HG03432 (cell line): Measurements from ENCODE around the gene KRT17.
"Not testable (repeated sequence)": the region's sequence is repeated elsewhere in the genome, so short reads cannot be mapped to it uniquely, and the experiment has no call there.

Experiments used
- ATAC-seq: cut with Tn5 transposase; IDR thresholded peaks from one replicate; pipeline ENCODE4 v1.9.1; 2021; ENCODE audit warnings: mild to moderate bottlenecking, moderate library complexity; ENCODE audit not compliant: unreplicated experiment

The KRT17 gene

DNA sequence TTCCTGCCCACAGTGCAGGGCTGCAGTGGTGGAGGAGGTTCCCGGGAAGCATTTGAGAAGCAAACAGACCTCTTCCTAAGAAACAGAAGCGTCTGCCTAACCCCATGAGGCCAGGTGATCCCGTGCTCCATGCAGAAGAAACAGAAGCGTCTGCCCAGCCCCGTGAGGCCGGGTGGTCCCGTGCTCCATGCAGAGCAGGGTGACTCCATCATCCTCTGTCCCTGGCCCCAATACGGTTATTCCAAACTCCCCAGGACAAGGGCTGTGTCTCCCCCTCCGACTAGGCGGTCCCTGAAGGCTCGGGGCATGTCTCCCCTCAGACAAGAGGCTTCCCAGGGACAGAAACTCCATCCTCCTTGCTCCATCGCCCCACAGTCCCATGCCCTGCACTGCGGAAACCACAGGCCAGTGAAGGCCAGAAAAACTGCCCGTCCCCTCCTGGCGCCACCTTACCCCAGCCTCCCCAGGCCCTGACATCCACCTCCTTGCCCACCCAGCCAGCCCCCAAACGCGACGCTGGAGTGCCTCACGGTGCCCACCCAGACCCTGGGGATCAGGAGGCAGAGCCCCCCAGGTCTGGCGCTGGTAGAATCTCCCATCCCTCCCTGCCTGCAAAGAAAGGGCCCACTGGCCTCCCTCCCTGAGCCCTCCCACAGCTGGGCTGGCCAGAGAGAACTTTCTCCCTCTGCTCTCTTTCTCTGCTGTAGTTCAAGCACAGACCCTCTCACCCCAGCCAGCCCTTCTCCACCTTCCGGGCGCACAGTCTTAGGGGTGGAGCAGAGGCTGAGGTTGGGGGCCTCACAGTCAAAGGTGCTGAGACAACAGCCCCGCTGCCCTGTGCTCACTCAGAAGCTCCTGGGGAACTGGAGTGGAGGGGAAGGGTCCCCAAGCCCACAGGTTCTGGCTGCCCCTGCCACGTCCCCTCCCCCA, 30.6 kb upstream of the KRT17 start:
- no peak for ATAC-seq

DNA sequence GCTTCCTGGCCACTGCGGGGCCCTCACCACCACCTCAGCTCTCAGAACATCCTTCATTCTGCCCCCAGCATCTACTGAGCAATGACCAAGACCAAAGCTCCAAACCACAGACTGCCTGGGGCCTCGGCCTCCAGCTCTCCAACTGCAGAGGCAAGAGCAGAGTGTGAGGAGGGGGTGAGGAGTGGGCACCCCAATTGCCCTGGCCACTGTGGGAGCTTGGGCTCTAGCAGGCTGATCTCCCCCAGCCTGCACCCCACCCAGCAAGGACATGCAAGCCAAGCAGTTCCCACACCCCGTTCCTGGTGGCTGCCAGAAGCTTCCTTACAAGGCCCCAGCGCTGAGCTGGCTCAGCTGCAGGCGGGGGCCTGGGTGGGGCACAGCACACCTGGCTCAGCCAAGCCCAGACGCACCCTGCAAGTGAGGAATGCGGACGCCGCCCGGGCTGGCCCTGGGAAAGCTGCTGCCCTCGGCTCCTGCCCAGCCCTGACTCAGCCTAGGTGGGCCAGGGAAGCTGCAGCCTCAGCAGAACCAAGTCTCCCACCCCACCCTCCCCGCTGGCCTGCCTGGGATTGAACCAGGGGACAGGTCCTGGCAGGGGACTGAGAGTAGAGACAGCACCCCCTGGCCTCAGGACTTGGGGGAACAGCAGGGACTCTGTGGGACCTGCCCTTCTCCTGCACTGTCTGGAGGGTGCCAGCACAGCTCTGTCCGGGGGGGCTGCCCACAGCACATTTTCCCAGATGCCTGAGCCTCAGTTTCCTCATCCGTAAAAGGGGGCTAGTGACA, 29.7 kb upstream of the KRT17 start:
- ATAC-seq = no peak

DNA sequence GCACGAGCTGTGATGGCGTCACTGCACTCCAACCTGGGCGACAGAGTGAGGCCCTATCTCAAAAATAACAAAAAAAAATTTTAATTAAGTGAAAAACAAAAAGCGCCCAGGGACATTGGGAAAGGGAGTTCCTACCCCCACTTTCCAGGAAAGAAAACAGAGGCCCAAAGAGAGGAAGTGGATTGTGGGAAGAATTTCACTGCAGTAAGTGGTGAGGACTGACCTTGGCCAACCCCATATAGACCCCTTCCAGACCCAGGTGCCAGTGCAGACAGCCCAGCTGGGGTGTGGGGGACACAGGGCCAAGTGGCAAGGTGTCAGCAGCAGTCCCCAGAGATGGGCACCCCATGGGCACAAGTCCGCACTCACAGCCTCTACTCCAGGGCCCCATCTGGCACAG, 29.0 kb upstream of the KRT17 start:
- no peak for ATAC-seq

DNA sequence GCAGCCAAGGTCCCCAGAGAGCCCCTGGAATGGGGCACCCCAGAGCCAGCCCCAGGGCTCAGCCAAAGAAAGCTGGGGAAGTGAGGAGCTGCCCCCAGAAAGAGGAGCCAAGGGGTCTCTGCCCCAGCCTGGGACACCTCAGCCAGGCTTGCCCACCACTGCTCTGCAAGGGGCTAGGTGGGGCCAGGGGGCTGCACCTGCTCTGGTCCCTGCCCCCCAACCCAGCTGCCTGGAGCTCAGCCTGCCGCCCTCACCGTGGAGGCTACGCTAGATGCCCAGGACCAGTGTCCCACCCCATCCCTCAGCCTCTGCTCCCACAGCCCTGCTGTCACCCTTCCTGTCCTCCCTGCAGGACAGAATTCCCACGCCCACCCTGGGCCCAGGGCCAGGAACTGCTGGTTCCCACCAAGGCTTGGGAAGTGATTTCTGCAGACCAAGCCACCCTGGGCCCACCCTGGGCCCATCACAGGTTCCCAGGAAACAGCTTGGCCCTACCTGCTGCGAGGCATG, 28.1 kb upstream of the KRT17 start:
- ATAC-seq = no peak

DNA sequence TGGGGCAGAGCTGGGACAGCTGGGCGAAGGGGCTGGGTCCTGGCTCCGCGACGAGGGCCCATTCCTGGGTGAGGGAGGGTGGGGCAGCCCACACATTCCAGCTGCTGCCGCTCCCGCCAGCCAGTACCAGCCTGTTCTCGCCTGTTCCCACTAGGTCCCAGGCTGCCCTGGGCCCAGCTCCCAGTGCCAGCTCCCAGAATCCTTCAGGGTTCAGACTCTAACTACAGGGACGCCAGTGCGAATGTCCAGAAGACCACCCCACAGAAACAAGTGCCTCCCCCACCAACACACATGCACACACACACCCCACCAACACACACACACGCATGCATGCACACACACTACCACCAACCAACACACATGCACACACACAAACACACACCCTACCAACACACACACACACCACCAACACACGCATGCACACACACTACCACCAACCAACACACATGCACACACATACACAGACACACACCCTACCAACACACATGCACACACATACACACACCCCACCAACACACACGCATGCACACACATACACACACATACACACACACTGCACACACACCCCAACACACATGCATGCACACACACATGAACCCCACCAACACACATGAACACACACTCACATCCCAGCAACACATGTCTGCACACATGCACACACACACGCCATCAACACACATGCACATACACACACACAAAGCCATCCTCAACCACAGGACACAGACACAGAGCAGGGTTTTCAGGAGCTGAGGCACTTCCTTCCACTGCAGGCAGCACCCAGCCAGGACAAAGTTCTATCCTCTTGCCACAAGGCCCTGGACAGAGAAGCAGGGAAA, 27.5 kb upstream of the KRT17 start:
- no peak for ATAC-seq

DNA sequence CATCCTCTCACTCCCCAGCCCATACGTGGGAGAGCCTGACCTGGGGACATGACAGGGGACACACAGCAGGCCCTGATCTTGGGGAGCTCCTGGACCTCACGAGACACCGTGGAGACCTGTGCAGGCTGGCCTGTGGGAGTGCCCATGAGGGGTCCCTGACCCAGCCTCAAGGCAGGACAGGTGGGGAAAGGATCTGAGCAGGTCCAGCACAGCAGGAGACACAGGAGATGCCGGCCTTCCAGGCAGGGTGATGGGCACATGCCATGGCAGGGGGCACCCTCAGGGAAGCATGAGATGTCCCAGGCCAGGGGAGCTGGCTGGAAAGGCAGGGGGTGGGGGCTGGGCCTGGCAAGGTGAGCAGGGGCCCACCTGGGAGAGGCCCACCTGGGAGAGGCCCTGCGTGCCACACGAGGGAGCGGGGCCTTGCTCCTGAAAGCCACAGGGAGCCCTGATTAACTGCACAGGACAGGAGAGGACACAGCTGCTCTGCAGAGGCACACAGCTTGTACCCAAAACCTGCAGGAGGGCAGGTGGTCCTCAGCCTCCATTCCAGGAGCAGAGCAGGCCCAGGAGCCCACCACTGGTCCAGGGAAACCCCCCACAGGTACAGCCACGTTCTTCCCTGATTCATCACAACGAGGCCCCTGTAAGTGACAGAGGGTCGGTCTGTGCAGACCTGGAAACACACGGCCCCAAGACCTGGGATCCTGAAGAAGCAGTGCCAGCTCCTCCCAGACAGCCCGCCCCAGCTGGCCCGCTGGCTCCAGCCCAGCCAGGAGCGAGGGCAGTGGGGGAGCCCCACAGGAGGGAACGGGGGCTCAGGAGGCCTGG, 26.6 kb upstream of the KRT17 start:
- ATAC-seq = no peak

DNA sequence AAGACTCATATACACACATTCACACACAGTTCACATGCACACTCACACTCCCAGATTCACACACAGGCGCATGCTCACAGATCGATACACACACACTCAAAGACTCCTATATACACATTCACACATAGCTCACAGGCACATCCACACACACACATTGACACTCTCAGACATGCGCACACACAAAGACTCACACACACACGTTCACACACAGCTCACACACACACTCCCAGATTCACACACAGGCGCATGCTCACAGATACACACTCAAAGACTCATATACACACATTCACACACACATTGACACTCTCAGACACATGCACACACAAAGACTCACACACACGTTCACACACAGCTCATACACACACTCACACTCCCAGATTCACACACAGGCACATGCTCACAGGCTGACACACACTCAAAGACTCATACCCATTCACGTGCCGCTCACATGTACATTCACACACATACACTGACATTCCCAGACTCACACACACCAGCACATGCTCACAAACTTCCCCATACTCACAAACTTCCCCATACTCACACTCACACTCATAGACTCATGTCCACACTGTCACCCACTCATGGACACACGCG, 25.6 kb upstream of the KRT17 start:
- no peak for ATAC-seq

DNA sequence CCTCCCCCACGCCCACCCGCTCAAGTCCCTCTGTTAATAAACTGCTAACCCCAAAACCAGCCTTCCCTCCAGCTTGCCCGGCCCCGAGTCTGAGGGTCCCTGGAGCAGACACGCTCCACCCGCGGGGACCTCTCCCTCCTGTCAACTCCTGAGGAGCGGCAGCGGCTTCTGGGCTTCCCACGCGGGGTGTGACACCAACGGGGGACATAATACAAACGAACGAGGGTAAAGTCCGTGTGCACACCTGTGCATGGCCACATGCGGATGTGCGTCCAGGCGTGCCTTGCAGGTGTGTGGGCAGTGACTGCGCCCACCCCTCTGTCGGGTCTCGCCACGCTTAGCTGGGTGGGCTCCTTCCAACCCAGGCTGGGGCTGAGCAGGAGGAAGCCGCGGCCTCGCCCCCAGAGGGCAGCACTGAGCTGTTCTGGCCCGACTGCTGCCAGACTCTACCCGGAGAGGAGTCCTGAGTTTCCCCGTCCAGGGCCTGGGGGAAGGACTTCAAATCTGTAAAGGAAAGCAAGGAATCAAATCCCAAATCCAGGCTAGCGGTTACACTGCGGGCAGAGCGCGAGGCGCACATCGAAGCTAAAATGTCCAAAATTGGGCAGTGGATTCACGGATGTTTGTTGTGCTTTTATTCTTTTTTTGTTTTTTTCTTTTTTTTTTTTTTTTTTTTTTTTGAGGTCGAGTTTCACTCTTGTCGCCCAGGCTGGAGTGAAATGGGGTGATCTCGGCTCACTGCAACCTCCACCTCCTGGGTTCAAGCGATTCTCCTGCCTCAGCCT, 24.2 kb upstream of the KRT17 start:
- no peak for ATAC-seq

DNA sequence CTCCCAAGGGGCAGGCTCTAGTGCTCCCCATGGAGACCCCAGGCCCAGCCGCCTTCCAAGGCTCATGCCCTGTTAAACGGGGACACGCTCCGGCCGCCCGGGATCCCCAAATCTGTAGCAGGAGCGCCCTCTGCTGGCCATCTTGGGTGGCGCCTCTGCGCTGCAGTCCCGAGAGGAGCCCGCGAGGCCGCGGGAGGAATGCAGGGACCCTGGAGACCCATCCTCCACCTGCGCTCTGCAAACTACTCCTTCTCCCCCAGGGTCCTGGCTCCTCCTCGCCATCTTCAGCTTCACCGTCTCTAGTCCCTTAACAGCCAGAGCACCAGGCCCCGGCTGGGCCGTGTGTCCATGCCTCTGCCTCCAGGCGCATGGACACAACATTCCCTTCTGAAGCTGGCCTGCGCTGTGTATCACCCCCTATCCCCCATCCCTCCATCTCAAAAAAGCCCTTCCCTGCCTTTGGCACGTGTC, 23.6 kb upstream of the KRT17 start:
- ATAC-seq = no peak

DNA sequence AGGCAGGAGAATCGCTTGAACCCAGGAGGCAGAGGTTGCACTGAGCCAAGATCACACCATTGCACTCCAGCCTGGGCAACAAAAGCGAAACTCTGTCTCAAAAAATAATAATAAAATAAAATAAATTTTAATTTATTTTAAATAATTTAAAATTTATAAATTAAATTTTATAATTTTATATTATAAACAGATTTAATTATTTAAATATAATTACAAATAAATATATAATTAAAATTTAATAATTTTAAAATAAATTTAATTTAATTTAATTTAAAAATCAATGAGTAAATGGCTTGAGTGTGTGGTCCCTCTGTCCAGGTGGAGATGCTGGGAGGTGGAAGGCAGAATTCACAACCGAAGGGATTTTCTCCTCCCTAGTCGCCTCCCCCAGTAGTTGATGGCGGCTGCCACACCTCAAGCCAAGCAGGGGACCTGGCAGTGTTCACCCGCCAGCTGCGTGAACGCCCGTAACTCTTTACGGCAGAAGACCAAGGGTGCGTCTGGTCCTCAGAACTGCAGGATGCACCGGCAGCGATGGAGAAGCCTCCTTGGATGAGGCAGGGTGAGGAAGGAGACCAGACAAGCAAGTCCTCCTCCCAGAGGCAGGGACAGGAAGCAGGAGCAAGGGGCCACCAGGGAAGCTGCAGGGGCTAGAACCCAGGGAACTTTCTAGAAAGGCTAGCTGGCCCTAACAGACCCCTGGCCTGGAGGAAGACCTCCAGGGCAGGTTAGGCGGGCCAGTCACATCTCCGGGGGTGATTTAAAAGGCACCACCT, 22.9 kb upstream of the KRT17 start:
- ATAC-seq = no peak

DNA sequence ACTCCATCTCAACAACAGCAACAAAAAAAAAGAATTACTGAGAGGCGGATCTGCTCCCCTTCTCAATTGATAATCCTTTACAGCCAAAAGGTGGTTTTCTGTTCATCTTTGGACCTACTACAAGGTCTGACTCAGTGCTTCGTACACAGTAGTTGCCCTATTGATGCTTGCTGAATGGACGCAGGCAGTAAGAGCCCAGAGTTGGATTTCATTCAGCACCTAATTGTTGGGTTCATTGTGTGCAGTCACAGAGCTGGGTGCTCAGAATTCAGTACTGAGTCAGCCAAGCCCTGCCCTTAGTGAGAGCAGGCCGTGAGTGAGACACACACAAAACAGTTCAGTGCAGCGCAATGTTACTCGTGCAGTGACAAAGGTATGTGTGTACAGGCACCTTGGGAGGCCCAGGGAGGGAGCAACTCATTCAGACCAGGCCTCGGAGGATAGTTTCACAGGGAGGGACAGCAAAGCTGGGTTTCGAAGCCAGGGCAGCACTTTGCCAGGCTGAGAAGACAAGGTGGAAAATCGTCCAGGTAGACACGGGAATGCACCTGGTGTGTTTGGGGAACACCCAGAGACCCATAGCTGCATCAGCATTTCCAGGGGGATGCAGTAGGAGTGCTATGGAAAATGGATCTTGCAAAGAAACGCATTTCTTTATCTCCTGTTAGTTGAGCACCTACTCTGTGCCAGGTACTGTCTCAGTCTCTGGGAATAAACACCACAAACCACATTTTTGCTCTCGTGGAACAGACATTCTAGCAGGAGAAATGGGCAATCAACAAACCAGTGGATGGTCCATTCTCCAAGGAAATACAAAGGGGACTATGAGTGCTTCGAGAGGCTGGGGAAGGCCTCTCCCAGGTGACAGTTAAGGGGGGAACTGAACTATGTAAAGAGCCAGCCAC, 18.1 kb upstream of the KRT17 start:
- ATAC-seq = no peak

DNA sequence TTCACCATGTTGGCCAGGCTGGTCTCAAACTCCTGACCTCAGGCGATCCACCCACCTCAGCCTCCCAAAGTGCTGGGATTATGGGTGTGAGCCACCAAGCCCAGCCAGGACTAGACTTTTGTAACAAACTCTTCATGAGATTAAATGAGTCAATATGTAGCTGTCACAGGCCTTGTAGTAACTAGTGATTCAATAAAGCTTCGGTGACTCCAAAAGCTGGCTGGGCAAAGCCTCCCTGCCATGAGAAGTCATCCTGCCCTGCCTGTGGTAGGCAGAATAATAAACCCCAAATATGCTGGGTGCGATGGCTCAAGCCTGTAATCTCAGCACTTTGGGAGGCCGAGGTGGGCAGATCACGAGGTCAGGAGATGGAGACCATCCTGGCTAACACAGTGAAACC, 16.2 kb upstream of the KRT17 start:
- ATAC-seq = not testable (repeated sequence)

DNA sequence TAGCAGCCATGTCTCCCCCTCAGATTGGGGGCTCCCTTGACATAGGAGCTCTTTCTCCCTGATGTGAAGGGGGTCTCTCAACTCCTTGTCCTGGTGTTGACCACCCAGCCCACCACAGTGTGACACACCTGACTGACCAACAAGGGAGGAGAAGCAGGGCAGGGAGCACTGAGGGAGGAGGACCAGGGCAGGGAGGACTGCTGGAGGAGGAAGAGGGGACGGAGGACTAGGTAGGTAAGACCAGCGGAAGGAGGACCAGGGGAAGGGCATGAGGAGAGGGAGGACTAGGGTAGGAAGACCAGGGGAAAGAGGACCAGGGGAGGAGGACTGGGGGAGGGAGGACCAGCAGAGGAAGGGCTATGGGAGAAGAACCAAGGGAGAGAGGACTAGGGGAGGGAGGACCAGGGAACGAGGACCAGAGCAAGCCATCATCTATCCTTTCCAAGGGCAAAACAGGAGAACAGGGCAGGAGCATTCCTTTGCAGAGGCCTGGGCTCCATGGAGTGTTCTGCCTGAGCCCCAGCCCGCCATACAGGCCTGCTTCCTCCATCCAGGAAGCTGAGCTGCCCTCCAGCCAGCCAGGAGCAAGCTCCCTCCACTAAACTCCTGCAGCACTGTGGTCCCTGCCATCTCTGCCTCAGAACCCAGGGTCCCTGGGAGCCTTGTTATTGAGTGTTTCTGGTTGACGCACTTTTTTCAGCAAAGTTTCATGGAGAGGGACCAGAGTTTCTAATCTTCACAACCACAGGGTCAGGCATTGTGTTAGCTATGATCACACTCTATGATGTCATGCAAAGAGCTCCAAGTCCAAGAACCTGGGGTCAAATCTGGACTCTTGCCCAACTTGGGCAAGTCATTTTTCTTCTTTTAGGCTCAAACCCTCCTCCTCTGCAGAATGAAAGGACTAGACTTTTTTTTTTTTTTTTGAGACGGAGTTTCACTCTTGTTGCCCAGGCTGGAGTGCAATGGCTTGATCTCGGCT, 15.4 kb upstream of the KRT17 start:
- no peak for ATAC-seq

DNA sequence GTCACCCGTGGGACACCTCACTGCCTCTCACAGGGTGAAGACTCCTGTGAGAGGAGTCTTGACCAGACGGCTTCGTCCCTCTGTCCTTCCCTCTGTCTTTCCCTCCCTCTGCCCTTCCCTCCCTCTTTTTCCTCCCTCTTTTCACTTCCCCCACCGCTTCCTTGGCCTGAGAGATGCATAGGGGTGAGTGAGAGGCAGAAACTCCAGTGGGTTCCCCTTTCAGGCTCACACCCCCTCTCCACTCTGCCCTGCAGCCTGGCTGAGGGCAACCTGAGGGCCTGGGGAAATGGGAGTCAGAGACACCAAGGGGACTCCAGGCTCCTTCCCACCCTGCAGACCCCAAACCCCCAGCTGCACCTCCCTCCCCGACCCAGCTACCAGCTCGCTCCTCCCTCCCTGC, 14.6 kb upstream of the KRT17 start:
- no peak for ATAC-seq

DNA sequence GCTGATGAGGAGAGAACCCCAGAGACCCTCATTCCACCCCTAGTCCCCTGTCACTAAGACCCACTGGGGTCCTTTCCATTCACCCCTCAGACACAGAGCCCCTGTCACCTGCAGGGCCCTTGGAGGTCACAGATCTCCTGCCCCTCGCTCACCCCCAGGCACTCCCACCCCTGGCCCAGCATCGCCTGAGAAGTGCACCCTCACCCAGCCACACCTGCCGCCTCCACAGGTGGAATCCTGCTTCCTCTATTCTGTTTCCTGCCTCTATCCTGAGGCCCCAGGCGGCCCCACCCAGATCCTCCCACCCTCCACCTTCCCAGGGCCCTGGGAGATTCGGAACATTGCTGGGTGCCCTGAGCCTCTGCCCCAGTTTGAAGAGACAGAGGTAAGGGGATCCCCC, 13.8 kb upstream of the KRT17 start:
- no peak for ATAC-seq

DNA sequence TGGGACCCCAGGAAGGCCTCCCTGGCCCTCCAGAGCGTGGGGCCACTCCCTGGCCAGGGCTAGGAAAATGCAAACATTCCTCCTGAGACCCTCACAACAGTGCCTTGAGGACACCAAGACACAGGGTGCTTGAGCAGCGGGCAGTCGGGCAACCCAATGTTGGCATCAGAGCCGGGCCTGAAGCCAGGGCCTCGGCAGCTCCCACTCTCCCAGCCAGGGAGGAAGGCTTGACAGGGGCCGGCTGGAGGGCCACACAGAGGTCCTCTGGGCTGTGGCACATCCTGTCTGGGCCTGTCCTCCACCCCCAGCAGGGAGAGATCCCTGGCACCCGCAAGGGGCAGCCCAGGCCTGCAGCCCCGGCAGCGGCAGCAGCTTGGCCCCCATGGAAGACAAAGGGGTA, 12.3 kb upstream of the KRT17 start:
- no peak for ATAC-seq
